Immature natural killer cell (primary cell): Measurements from ENCODE around the gene PALLD. TPM values are rescaled to one million over a fixed set of nuclear protein-coding genes. Genes with fewer than 3 reads are reported as not detected.

ENCODE experiments used
- DNase-seq, 3 donors: peaks; one replicate each; pipeline ENCODE4 v3.0.0; 2022; ENCODE audit warnings: mixed read lengths in 1 of 3
- H3K27ac Mint-ChIP-seq, 6 donors: one replicate each; pipeline ENCODE4 v1.8.0; 2020; ENCODE audit warnings: mixed read lengths in 6 of 6, mild to moderate bottlenecking in 5 of 6, inconsistent platforms in 4 of 6, moderate library complexity in 3 of 6
- H3K27me3 Mint-ChIP-seq, 3 donors: one replicate each; pipeline ENCODE4 v1.8.0; 2020 to 2021; ENCODE audit warnings: low read depth in 3 of 3, mild to moderate bottlenecking in 3 of 3, mixed read lengths in 3 of 3, moderate library complexity in 3 of 3, inconsistent platforms in 1 of 3
- H3K36me3 Mint-ChIP-seq, 3 donors: one replicate each; pipeline ENCODE4 v1.8.0; 2020; ENCODE audit warnings: mixed read lengths in 3 of 3, inconsistent platforms in 2 of 3, mild to moderate bottlenecking in 2 of 3
- H3K4me1 Mint-ChIP-seq, 2 donors: one replicate each; pipeline ENCODE4 v1.8.0; 2020; ENCODE audit warnings: inconsistent platforms in 2 of 2, mild to moderate bottlenecking in 2 of 2, mixed read lengths in 2 of 2, moderate library complexity in 1 of 2
- H3K4me3 Mint-ChIP-seq, 5 donors: one replicate each; pipeline ENCODE4 v1.8.0; 2020; ENCODE audit warnings: mild to moderate bottlenecking in 5 of 5, mixed read lengths in 5 of 5, inconsistent platforms in 3 of 5, moderate library complexity in 3 of 5
- H3K9me3 Mint-ChIP-seq, 6 donors: one replicate each; pipeline ENCODE4 v1.8.0; 2020; ENCODE audit warnings: mild to moderate bottlenecking in 6 of 6, mixed read lengths in 6 of 6, inconsistent platforms in 4 of 6, moderate library complexity in 3 of 6
- polyA plus RNA-seq, 3 donors: library from polyadenylated mRNA; unstranded; fragments of 300-500 nt; fragmentation: Illumina TruSeq; gene quantifications; one replicate each; pipeline ENCODE4 v1.2.3, GENCODE V29; 2021

The PALLD gene
- polyA plus RNA-seq, 3 donors from 2014 or later, result 7.4 to 20.8 (median 15.8) TPM

GRCh38 chr4:168585168-168586091, 88.6 kb downstream of the PALLD start:
- Mint-ChIP-seq H3K27me3 (peaks cover 4 to 9% (median 4%) of the 10 kb centered on the region in 3 donors), H3K27ac (no peak overlapping the region), H3K9me3 (peaks cover 0 to 2% (median 0%) of the 10 kb centered on the region in 6 donors), H3K4me3 (no peak overlapping the region), H3K36me3 (no peaks in the 10 kb centered on the region), H3K4me1 (no peaks in the 10 kb centered on the region)
- no peak for DNase-seq

DNA sequence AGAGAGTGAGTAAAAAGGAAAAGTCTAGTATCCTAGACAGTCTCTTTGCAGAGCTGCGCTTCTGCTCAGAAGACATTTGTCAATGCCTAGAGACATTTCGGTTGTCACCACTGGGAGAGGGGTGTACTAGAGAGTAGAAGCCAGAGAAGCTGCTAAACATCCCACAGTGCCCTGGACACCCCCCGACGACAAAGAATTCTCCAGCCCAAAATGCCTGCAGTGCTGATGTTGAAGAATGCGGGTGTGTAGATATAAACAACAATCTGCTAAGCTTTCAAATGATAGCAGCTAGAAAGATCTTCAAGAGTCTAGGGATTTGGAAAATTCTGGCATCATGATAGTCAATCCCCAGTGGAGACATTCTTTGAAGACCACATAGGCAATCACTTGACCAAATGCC, 90.1 kb downstream of the PALLD start:
- no peak for DNase-seq
- no peak overlapping the region for H3K27ac Mint-ChIP-seq
- H3K9me3 Mint-ChIP-seq, result no peaks in the 10 kb centered on the region
- peaks cover 4 to 7% (median 4%) of the 10 kb centered on the region in 3 donors for H3K27me3 Mint-ChIP-seq
- H3K4me1 Mint-ChIP-seq, result no peaks in the 10 kb centered on the region
- H3K36me3 Mint-ChIP-seq, result no peaks in the 10 kb centered on the region
- no peak overlapping the region for H3K4me3 Mint-ChIP-seq

GRCh38 chr4:168587411-168588125, 90.7 kb downstream of the PALLD start:
- Mint-ChIP-seq H3K36me3 (no peaks in the 10 kb centered on the region), H3K9me3 (no peaks in the 10 kb centered on the region), H3K27ac (no peak overlapping the region), H3K27me3 (peaks cover 4 to 7% (median 4%) of the 10 kb centered on the region in 3 donors), H3K4me3 (no peak overlapping the region), H3K4me1 (no peaks in the 10 kb centered on the region)
- DNase-seq, result no peak

DNA sequence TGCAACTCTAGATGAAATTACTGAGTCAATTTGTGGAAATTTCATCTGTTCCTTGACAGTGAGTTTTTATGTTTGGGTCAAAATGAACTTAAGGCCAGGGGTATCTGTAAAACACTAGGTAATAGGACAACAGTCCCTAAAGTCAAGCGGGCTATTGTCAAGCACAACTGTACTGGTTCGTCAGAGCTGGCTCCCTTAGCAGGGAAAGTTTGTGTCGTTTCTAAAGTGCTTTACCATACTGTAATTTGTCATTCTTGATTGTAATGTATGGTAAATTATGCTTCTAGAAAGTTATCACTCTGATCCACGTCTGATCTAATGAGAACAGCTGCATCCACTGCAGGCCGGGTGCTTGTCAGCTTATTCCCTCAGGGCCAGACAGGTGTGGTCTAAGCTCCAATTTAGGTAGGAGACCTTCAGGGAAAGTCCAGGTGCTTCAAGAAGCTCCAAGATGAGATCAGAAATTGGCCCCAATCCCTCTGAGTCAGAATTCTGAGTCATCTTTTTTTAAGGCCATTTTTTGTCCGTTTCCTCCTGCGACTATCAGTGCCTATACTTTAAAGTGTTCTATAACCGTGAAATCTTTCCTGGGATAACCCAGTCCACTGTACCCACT, 92.2 kb downstream of the PALLD start:
- H3K9me3 Mint-ChIP-seq, result no peaks in the 10 kb centered on the region
- H3K27me3 Mint-ChIP-seq, result peaks cover 3 to 6% (median 4%) of the 10 kb centered on the region in 3 donors
- H3K27ac Mint-ChIP-seq, result no peak overlapping the region

DNA sequence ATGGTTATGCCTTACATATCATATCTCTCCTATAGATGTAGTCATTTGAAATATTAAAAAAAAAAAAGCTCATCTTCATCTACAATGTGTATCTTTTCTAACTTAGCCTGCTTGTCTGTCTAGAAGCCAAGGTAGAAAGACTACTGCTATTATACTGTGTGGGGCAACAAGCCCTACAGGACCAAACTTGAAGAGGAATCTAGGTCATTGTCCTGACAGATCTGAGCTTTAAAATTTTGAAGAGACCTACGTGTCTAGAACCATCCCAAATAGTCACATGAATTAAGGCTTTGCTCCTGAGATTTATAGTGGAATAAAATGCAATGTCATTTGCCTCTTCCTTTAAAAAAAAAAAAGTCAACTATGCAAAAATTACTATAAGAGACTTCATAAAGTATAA, 95.8 kb downstream of the PALLD start:
- peaks cover 0 to 5% (median 2%) of the 10 kb centered on the region in 3 donors for H3K27me3 Mint-ChIP-seq
- H3K4me3 Mint-ChIP-seq, result no peak overlapping the region
- H3K9me3 Mint-ChIP-seq, result no peaks in the 10 kb centered on the region
- H3K36me3 Mint-ChIP-seq, result no peaks in the 10 kb centered on the region
- H3K27ac Mint-ChIP-seq, result no peak overlapping the region
- H3K4me1 Mint-ChIP-seq, result no peaks in the 10 kb centered on the region
- DNase-seq, result no peak

More for the DNA sequence above, 92.2 kb downstream of the PALLD start:
- no peak for DNase-seq
- H3K4me1 Mint-ChIP-seq, result no peaks in the 10 kb centered on the region
- H3K36me3 Mint-ChIP-seq, result no peaks in the 10 kb centered on the region
- no peak overlapping the region for H3K4me3 Mint-ChIP-seq

DNA sequence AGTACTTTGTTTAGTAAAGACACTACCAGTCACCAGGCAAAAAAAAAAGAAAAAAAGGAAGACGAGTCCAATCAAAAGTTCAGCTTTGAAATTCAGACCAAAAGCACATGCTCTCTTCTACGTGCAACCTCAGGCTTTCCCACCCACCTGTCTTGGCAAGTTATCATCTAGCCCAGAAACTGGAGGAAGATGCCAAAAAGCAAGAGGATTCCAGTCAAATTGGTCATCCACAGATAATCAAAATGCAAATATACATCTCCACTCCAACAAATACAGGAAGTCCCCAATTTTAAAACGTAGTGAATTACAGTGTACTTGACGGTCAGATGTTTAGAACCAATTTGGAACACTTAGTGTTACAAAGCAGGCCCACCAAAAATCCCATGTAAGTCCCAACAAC, 96.5 kb downstream of the PALLD start:
- no peaks in the 10 kb centered on the region for H3K36me3 Mint-ChIP-seq
- no peak for DNase-seq
- H3K4me3 Mint-ChIP-seq, result no peak overlapping the region
- peaks cover 0 to 6% (median 2%) of the 10 kb centered on the region in 3 donors for H3K27me3 Mint-ChIP-seq
- H3K27ac Mint-ChIP-seq, result no peak overlapping the region
- no peaks in the 10 kb centered on the region for H3K4me1 Mint-ChIP-seq
- no peaks in the 10 kb centered on the region for H3K9me3 Mint-ChIP-seq

- no peaks in the 10 kb centered on the region for H3K9me3 Mint-ChIP-seq
- no peak overlapping the region for H3K27ac Mint-ChIP-seq
- H3K36me3 Mint-ChIP-seq, result no peaks in the 10 kb centered on the region
- H3K4me1 Mint-ChIP-seq, result no peaks in the 10 kb centered on the region
- no peak overlapping the region for H3K4me3 Mint-ChIP-seq
- DNase-seq, result no peak
- H3K27me3 Mint-ChIP-seq, result peaks cover 0 to 6% (median 2%) of the 10 kb centered on the region in 3 donors
Measured at GRCh38 chr4:168594121-168594520, 97.3 kb downstream of the PALLD start.

GRCh38 chr4:168598191-168598590, 101.3 kb downstream of the PALLD start:
- H3K4me1 Mint-ChIP-seq, result no peaks in the 10 kb centered on the region
- no peak overlapping the region for H3K27ac Mint-ChIP-seq
- H3K36me3 Mint-ChIP-seq, result no peaks in the 10 kb centered on the region
- peaks cover 0 to 6% (median 4%) of the 10 kb centered on the region in 3 donors for H3K27me3 Mint-ChIP-seq
- no peak overlapping the region for H3K4me3 Mint-ChIP-seq
- no peak for DNase-seq
- no peaks in the 10 kb centered on the region for H3K9me3 Mint-ChIP-seq

DNA sequence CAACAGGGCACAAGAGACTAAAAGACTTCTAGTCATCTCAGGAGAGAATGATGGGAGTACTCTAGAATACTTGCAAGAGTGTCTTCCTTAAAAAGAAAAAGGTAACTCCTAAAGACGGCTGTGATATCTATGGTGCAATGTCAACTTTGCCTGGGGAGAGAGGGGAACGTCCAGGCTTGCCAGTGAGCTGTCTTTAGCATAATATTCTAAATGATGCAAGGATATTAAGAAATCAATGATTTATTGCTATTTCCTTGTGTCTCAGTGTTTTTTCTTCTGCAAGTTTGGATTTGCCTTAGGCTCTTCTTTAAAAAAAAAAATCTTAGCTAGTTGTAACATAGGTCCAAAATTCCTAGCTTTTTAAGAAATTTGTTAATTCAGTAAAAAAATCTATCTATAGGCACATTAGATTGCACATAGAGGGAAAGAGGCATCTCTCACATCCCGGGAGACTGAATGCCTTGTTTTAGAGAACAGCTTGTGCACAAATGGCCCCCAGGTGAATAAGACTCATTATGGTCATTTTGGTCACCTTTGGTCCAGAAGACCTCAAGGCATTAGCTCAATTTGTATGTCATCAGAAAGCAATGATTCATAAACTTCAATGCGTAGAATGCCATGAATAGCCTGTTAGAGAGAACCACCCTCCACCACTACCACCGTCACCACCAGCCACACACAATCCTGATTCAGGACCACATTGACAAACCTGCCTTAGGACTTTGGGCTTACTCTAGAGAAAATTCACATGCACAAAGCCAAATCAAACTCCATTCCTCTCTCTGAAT, 104.1 kb downstream of the PALLD start:
- no peaks in the 10 kb centered on the region for H3K36me3 Mint-ChIP-seq
- no peak overlapping the region for H3K4me3 Mint-ChIP-seq
- no peaks in the 10 kb centered on the region for H3K4me1 Mint-ChIP-seq
- H3K27ac Mint-ChIP-seq, result no peak overlapping the region
- H3K9me3 Mint-ChIP-seq, result no peaks in the 10 kb centered on the region
- H3K27me3 Mint-ChIP-seq, result peaks cover 3 to 4% (median 4%) of the 10 kb centered on the region in 3 donors
- no peak for DNase-seq

DNA sequence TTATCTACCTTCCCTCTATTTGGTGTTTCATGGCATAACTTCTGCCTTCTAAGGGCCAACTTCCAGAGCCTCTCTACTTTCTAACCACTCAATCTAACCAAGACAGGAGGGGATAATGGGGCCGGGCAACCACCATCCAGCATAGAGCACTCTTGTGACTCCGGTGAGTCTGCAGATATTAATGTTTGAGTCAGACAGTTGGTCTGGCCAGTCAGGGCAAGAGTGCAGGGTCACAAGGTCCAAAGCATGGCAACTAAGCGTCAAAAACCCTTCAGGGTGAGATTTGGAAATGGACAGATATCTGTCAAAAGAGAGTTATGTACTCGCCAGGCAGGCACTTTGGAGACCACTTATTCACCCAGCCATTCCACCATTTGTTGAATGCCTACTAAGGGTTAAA, 105.0 kb downstream of the PALLD start:
- peaks cover 3 to 4% (median 4%) of the 10 kb centered on the region in 3 donors for H3K27me3 Mint-ChIP-seq
- no peak for DNase-seq
- no peaks in the 10 kb centered on the region for H3K9me3 Mint-ChIP-seq
- H3K4me1 Mint-ChIP-seq, result no peaks in the 10 kb centered on the region
- H3K4me3 Mint-ChIP-seq, result no peak overlapping the region
- no peak overlapping the region for H3K27ac Mint-ChIP-seq
- H3K36me3 Mint-ChIP-seq, result no peaks in the 10 kb centered on the region

GRCh38 chr4:168604496-168605373, 107.9 kb downstream of the PALLD start:
- Mint-ChIP-seq H3K36me3 (no peaks in the 10 kb centered on the region), H3K27me3 (peaks cover 2 to 4% (median 3%) of the 10 kb centered on the region in 3 donors), H3K27ac (no peak overlapping the region), H3K9me3 (peaks cover 0 to under 1% (median 0%) of the 10 kb centered on the region in 6 donors), H3K4me3 (no peak overlapping the region), H3K4me1 (no peaks in the 10 kb centered on the region)
- no peak for DNase-seq

GRCh38 chr4:168605411-168605810, 108.6 kb downstream of the PALLD start:
- H3K27ac Mint-ChIP-seq, result no peak overlapping the region
- no peaks in the 10 kb centered on the region for H3K4me1 Mint-ChIP-seq
- peaks cover 2 to 4% (median 3%) of the 10 kb centered on the region in 3 donors for H3K27me3 Mint-ChIP-seq
- no peak for DNase-seq
- H3K36me3 Mint-ChIP-seq, result no peaks in the 10 kb centered on the region
- H3K9me3 Mint-ChIP-seq, result peaks cover 0 to 4% (median 0%) of the 10 kb centered on the region in 6 donors
- no peak overlapping the region for H3K4me3 Mint-ChIP-seq
